NCI-H146 treated with DMSO at 0.1 percent for 48 hours (cell line): ENCODE measurements around the gene SQOR.

Experiments used
- DNase-seq: peaks from one replicate; lab custom pipeline; 2025; ENCODE audit not compliant: unreplicated experiment; lab: John Stamatoyannopoulos, UW

SQOR gene

GRCh38 chr15:45634432-45635190, at the start of gene SQOR:
Gene SQOR (plus strand): TSS chr15:45635029. CDS start chr15:45658924, 23,895 bp downstream.
- DNase-seq = peak; percentile 31

GRCh38 chr15:45585069-45585791, 49.6 kb upstream of the SQOR start:
- DNase-seq = no peak

GRCh38 chr15:45586125-45586524, 48.7 kb upstream of the SQOR start:
- peak; percentile 5 for DNase-seq

GRCh38 chr15:45586601-45587094, 48.2 kb upstream of the SQOR start:
- DNase-seq = no peak

- peak; percentile 67 for DNase-seq
These were observed 47.5 kb upstream of the SQOR start, which contains the start of gene BLOC1S6 for GRCh38 chr15:45587095-45587862. Gene BLOC1S6 (plus strand): TSS chr15:45587379. CDS start chr15:45587444, 65 bp downstream.

- DNase-seq = no peak
These were observed 47.0 kb upstream of the SQOR start for GRCh38 chr15:45587863-45588170.

GRCh38 chr15:45588219-45588875, 46.5 kb upstream of the SQOR start:
- DNase-seq = no peak

- no peak for DNase-seq
These were observed 45.6 kb upstream of the SQOR start for GRCh38 chr15:45589256-45589655.

GRCh38 chr15:45594319-45594718, 40.5 kb upstream of the SQOR start:
- DNase-seq = no peak

GRCh38 chr15:45594835-45595530, 39.8 kb upstream of the SQOR start:
- no peak for DNase-seq

GRCh38 chr15:45603881-45604280, 30.9 kb upstream of the SQOR start:
- DNase-seq = no peak

- no peak for DNase-seq
These were observed 30.5 kb upstream of the SQOR start for GRCh38 chr15:45604326-45604725.

- DNase-seq = no peak
These were observed 28.4 kb upstream of the SQOR start for GRCh38 chr15:45606413-45606812.

GRCh38 chr15:45606841-45607240, 28.0 kb upstream of the SQOR start:
- DNase-seq = no peak

- no peak for DNase-seq
These were observed 23.5 kb upstream of the SQOR start for GRCh38 chr15:45611305-45611704.

GRCh38 chr15:45612790-45613415, 21.9 kb upstream of the SQOR start:
- DNase-seq = no peak

GRCh38 chr15:45616901-45617323, 17.9 kb upstream of the SQOR start:
- DNase-seq = no peak

GRCh38 chr15:45618813-45619212, 16.0 kb upstream of the SQOR start:
- peak; percentile 25 for DNase-seq

GRCh38 chr15:45628136-45628535, 6.7 kb upstream of the SQOR start:
- DNase-seq = no peak
